HL-60 (cell line): ENCODE data around the gene SCAMP5.

ENCODE experiments used
- DNase-seq, 2 experiments: peaks; one replicate each; pipeline ENCODE4 v3.0.0-alpha.2; 2010 to 2020; ENCODE audit warnings: low read depth in 1 of 2, low spot score in 1 of 2
- H3K27ac ChIP-seq: fragments of 250-450 bp; sonication (Bioruptor Pico); replicated peaks from 2 replicates; pipeline ENCODE4 v1.5.1; 2020; ENCODE audit warnings: mild to moderate bottlenecking, moderate library complexity
- H3K27me3 ChIP-seq: fragments of 250-450 bp; sonication (Bioruptor Pico); 2 replicates; pipeline ENCODE4 v1.5.1; 2021; ENCODE audit warnings: mild to moderate bottlenecking, moderate library complexity; ENCODE audit not compliant: insufficient read depth, poor library complexity, severe bottlenecking
- H3K4me3 ChIP-seq: replicated peaks from 2 replicates; pipeline ENCODE4 v1.5.1; 2011; ENCODE audit warnings: mild to moderate bottlenecking, control low read depth, low read length; ENCODE audit not compliant: insufficient read depth
- GABPA ChIP-seq: IDR thresholded peaks from 2 replicates; pipeline ENCODE4 v1.6.1; 2012; ENCODE audit warnings: low read depth
- POLR2AphosphoS5 ChIP-seq: IDR thresholded peaks from 2 replicates; pipeline ENCODE4 v1.6.1; 2012; ENCODE audit warnings: low read depth
- SPI1 ChIP-seq: IDR thresholded peaks from 2 replicates; pipeline ENCODE4 v1.6.1; 2012; ENCODE audit warnings: low read depth, mild to moderate bottlenecking, borderline replicate concordance
- TF ChIP-seq, protein P1 (sequence below): IDR thresholded peaks from one replicate; pipeline ENCODE4 v1.5.1; 2011; ENCODE audit warnings: low read length, control low read depth, inconsistent platforms; ENCODE audit not compliant: insufficient read depth
- TF ChIP-seq, protein P2 (sequence below): IDR thresholded peaks from 2 replicates; pipeline ENCODE4 v1.6.1; 2012; ENCODE audit warnings: low read depth; ENCODE audit not compliant: insufficient replicate concordance

SCAMP5 gene

DNA sequence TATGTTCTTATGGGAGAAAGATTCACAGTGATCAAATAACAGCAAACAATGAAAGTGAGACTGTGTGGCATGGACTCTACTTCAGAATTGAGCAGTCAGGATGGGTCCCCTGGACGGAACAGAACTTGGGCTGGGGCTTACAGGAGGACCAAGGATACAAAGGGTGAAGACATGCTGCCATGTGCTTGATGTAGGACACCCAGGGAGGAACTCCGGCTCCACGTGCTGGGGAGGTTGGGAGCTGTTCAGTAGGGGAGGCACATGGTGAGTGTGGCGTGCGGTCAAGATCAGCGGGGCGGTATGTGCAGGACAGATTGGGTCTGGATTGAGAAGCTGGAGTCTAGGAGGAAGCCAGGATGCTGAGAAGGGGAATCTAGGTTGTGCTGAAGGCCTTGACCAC is 60.7 kb downstream of the SCAMP5 start:
- no peak for TF ChIP-seq GABPA
- TF ChIP-seq, protein P1, sequence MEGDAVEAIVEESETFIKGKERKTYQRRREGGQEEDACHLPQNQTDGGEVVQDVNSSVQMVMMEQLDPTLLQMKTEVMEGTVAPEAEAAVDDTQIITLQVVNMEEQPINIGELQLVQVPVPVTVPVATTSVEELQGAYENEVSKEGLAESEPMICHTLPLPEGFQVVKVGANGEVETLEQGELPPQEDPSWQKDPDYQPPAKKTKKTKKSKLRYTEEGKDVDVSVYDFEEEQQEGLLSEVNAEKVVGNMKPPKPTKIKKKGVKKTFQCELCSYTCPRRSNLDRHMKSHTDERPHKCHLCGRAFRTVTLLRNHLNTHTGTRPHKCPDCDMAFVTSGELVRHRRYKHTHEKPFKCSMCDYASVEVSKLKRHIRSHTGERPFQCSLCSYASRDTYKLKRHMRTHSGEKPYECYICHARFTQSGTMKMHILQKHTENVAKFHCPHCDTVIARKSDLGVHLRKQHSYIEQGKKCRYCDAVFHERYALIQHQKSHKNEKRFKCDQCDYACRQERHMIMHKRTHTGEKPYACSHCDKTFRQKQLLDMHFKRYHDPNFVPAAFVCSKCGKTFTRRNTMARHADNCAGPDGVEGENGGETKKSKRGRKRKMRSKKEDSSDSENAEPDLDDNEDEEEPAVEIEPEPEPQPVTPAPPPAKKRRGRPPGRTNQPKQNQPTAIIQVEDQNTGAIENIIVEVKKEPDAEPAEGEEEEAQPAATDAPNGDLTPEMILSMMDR: no peak
- TF ChIP-seq, protein P2, sequence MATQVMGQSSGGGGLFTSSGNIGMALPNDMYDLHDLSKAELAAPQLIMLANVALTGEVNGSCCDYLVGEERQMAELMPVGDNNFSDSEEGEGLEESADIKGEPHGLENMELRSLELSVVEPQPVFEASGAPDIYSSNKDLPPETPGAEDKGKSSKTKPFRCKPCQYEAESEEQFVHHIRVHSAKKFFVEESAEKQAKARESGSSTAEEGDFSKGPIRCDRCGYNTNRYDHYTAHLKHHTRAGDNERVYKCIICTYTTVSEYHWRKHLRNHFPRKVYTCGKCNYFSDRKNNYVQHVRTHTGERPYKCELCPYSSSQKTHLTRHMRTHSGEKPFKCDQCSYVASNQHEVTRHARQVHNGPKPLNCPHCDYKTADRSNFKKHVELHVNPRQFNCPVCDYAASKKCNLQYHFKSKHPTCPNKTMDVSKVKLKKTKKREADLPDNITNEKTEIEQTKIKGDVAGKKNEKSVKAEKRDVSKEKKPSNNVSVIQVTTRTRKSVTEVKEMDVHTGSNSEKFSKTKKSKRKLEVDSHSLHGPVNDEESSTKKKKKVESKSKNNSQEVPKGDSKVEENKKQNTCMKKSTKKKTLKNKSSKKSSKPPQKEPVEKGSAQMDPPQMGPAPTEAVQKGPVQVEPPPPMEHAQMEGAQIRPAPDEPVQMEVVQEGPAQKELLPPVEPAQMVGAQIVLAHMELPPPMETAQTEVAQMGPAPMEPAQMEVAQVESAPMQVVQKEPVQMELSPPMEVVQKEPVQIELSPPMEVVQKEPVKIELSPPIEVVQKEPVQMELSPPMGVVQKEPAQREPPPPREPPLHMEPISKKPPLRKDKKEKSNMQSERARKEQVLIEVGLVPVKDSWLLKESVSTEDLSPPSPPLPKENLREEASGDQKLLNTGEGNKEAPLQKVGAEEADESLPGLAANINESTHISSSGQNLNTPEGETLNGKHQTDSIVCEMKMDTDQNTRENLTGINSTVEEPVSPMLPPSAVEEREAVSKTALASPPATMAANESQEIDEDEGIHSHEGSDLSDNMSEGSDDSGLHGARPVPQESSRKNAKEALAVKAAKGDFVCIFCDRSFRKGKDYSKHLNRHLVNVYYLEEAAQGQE: no peak
- no peak for TF ChIP-seq POLR2AphosphoS5
- TF ChIP-seq SPI1: no peak
- Histone ChIP-seq H3K27ac (no peak overlapping the region), H3K4me3 (no peak overlapping the region), H3K27me3 (no peaks in the 10 kb centered on the region)
- DNase-seq: no peak

DNA sequence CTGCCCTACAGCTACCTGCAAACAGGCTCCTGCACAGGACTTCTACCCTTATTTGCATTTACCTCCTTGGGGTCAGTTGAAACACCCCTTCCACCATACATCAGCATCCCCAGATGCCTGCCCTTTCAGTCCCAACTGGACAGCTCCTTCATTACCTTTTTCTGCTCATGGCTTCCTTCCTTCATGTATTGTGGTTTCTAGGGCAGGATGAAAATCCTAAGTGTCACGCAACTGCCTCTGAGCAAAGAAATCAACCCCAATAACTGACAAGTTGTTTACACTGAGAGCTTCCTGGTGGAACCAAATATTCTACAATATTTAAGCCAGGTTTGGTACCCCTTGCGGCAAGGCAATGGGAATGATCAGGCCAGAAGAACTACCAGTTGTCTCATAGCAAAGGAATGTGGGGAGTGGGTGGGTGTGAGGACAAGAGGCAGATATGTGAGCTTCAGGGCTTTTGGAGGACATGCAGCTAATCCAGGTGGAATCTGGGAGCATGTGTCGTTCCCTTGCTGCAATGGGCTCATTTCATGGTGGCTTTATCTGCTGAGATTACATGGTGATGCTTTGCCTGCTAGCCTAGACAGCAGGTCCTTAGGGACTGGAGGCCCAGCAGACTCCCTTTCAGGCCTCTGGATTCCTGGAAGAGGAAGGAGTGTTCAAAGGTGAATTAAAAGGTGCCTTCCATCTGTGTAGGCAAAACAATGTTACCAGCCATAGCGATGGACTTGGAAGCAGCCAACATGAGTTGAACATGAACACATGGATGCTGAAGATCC is 63.0 kb downstream of the SCAMP5 start:
- Histone ChIP-seq H3K4me3 (no peak overlapping the region), H3K27ac (peak overlapping the region; percentile 56), H3K27me3 (no peaks in the 10 kb centered on the region)
- peak in 1 of 2 experiments; percentile 52 for DNase-seq
- TF ChIP-seq, protein P2: peak; percentile 81
- no peak for TF ChIP-seq GABPA

DNA sequence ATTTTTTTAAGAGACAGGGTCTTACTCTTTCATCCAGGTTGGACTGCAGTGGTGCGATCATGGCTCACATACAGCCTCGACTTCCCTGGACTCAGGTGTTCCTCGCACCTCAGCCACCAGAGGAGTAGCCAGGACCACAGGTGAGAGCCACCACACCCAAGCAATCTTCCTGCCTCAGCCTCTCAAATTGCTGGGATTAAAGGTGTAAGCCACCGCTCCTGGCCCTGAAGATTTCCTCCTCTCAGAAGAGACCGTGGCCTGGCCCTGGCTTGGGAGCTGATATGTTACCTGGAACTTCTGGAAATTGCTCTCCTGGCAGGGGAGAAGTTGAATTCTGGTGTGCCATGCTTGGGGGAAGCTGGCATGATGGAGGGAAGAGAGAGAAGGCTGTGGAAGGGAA is 64.2 kb downstream of the SCAMP5 start:
- TF ChIP-seq POLR2AphosphoS5: no peak
- Histone ChIP-seq H3K27ac (no peak overlapping the region), H3K27me3 (no peaks in the 10 kb centered on the region), H3K4me3 (no peak overlapping the region)
- DNase-seq: no peak

DNA sequence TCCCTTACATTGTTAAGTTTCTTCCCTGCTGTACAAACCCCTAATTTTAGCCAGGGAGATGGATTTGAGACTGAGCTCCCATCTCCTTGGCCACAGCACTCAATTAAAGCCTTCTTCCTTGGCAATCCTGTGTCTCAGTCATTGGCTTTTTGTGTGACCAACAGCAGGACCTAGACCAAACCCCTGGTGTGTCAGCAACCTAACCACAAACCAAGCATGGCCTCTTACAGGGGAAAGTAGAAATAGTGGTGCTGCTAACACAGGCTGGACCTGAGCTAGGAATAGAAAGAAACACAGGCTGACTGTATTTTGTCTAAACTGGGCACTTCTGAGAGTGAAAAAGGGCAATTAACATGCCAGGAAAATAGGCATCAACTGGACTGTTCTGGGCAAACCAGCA is 65.9 kb downstream of the SCAMP5 start:
- no peak overlapping the region for H3K4me3 ChIP-seq
- TF ChIP-seq POLR2AphosphoS5 (0 out of 2 replicates have a peak, but pooled peaks have one; percentile 20), GABPA (no peak), SPI1 (peak; percentile 3; the same call in 1 of the 2 replicates)
- TF ChIP-seq, protein P2: no peak
- TF ChIP-seq, protein P1: no peak
- DNase-seq: peak in 1 of 2 experiments; percentile 88
- H3K27ac ChIP-seq: peak overlapping the region; percentile 54
- no peaks in the 10 kb centered on the region for H3K27me3 ChIP-seq
